MM.1S (cell line): Measurements from ENCODE around the gene ATAD3A.
A peak's percentile ranks its signal among the peaks of the same experiment; 100 is the strongest.
"Not testable (repeated sequence)": the region's sequence is repeated elsewhere in the genome, so short reads cannot be mapped to it uniquely, and the experiment has no call there.

Source experiments
- DNase-seq: peaks from one replicate; pipeline ENCODE4 v3.0.0-alpha.2; 2015
- H2AFZ ChIP-seq: fragments of 300-600 bp; sonication (generic); 2 replicates; pipeline ENCODE4 v1.6.0; 2016; ENCODE audit warnings: antibody characterized with exemption, low read length
- H3F3A ChIP-seq: fragments of 300-600 bp; sonication (generic); 2 replicates; pipeline ENCODE4 v1.6.1; 2016; ENCODE audit warnings: mild to moderate bottlenecking, antibody characterized with exemption, low read length, moderate library complexity, mixed read lengths; ENCODE audit not compliant: insufficient read depth
- H3K27ac ChIP-seq: fragments of 300-600 bp; sonication (generic); 2 replicates; pipeline ENCODE4 v1.5.1; 2016; ENCODE audit warnings: mild to moderate bottlenecking, low read length
- H3K27me3 ChIP-seq: fragments of 300-600 bp; sonication (generic); replicated peaks from 2 replicates; pipeline ENCODE4 v1.6.0; 2016; ENCODE audit warnings: low read length; ENCODE audit not compliant: insufficient read depth
- H3K36me3 ChIP-seq: fragments of 300-600 bp; sonication (generic); replicated peaks from 2 replicates; pipeline ENCODE4 v1.6.1; 2016; ENCODE audit warnings: mild to moderate bottlenecking, low read length, mixed read lengths; ENCODE audit not compliant: insufficient read depth
- H3K4me1 ChIP-seq: fragments of 300-600 bp; sonication (generic); 2 replicates; pipeline ENCODE4 v1.6.1; 2016; ENCODE audit warnings: low read length, mixed read lengths
- H3K4me2 ChIP-seq: fragments of 300-600 bp; sonication (generic); 2 replicates; pipeline ENCODE4 v1.6.0; 2016; ENCODE audit warnings: low read depth, low read length
- H3K4me3 ChIP-seq: fragments of 300-600 bp; sonication (generic); 2 replicates; pipeline ENCODE4 v1.5.1; 2016; ENCODE audit warnings: low read length, mixed read lengths
- H3K79me2 ChIP-seq: fragments of 300-600 bp; sonication (generic); 2 replicates; pipeline ENCODE4 v1.6.1; 2016; ENCODE audit warnings: mixed run types, low read length, mixed read lengths
- H3K9ac ChIP-seq: fragments of 300-600 bp; sonication (generic); 2 replicates; pipeline ENCODE4 v1.6.1; 2016; ENCODE audit warnings: low read length, mixed read lengths
- H3K9me2 ChIP-seq: fragments of 300-600 bp; sonication (generic); replicated peaks from 2 replicates; pipeline ENCODE4 v1.6.1; 2016; ENCODE audit warnings: mild to moderate bottlenecking, low read length, mixed read lengths; ENCODE audit not compliant: insufficient read depth
- H3K9me3 ChIP-seq: fragments of 300-600 bp; sonication (generic); replicated peaks from 2 replicates; pipeline ENCODE4 v1.6.1; 2016; ENCODE audit warnings: mild to moderate bottlenecking, low read length, mixed read lengths; ENCODE audit not compliant: insufficient read depth
- H4K20me1 ChIP-seq: fragments of 300-600 bp; sonication (generic); 2 replicates; pipeline ENCODE4 v1.6.1; 2016; ENCODE audit warnings: mild to moderate bottlenecking, low read length, moderate library complexity, mixed read lengths; ENCODE audit not compliant: insufficient read depth
- EZH2 ChIP-seq: fragments of 300-600 bp; sonication (generic); optimal IDR thresholded peaks from 2 replicates; pipeline ENCODE3; 2017; ENCODE audit warnings: low read depth, mild to moderate bottlenecking, antibody characterized with exemption, low read length, mixed read lengths
- EZH2phosphoT487 ChIP-seq: fragments of 300-600 bp; sonication (generic); IDR thresholded peaks from 2 replicates; pipeline ENCODE4 v1.6.1; 2018; ENCODE audit warnings: antibody characterized with exemption, low read length
- TF ChIP-seq, protein P1 (sequence below): fragments of 300-600 bp; sonication (generic); IDR thresholded peaks from 2 replicates; pipeline ENCODE4 v1.5.1; 2016; ENCODE audit warnings: antibody characterized with exemption, low read length, mixed read lengths

ATAD3A gene

DNA sequence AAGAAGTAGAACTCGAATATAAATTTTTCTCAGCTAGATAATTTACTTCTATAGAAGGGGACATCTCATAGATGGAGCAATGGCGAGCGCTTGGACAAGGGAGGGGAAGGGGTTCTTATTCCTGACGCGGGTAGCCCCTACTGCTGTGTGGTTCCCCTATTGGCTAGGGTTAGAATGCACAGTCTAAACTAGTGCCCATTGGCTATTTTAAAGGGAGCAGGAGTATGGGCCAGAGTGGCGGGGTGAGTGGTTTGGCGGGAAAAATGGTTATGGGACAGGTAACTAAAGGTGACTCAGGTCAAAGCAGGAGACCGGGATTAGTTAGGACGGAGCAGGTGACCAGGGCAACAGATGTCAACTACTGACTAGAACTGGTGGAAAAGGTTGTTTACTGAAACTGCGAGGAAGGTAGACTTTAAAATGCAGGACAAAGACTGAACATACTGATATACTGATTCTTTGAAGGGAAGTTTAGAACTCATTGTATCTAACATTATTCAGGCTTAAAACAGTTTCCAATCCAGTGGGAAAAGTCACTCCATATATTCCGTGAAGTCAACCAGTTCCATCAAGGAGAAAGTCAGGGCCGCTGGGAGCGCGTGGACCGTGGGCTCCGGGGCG lies 940 bp upstream of the ATAD3A start:
- Histone ChIP-seq H3K27ac (peak overlapping the region; percentile 90), H3K36me3 (no peaks in the 10 kb centered on the region), H3K9ac (peak overlapping the region; percentile 97), H3K4me2 (peak overlapping the region; percentile 83), H3K9me3 (no peaks in the 10 kb centered on the region), H3K79me2 (peaks cover 26% of the 10 kb centered on the region), H2AFZ (peak overlapping the region; percentile 57; the same call in 1 of the 2 replicates), H4K20me1 (no peaks in the 10 kb centered on the region), H3K4me1 (peaks cover under 1% of the 10 kb centered on the region; the same call in 1 of the 2 replicates), H3F3A (peaks cover 9% of the 10 kb centered on the region; the same call in 1 of the 2 replicates), H3K9me2 (no peaks in the 10 kb centered on the region), H3K27me3 (no peaks in the 10 kb centered on the region), H3K4me3 (peak overlapping the region; percentile 90)
- TF ChIP-seq, protein P1, sequence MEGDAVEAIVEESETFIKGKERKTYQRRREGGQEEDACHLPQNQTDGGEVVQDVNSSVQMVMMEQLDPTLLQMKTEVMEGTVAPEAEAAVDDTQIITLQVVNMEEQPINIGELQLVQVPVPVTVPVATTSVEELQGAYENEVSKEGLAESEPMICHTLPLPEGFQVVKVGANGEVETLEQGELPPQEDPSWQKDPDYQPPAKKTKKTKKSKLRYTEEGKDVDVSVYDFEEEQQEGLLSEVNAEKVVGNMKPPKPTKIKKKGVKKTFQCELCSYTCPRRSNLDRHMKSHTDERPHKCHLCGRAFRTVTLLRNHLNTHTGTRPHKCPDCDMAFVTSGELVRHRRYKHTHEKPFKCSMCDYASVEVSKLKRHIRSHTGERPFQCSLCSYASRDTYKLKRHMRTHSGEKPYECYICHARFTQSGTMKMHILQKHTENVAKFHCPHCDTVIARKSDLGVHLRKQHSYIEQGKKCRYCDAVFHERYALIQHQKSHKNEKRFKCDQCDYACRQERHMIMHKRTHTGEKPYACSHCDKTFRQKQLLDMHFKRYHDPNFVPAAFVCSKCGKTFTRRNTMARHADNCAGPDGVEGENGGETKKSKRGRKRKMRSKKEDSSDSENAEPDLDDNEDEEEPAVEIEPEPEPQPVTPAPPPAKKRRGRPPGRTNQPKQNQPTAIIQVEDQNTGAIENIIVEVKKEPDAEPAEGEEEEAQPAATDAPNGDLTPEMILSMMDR, result 0 out of 2 replicates have a peak, but pooled peaks have one; percentile 4
- TF ChIP-seq EZH2phosphoT487 (no peak), EZH2 (no peak)
- DNase-seq, result peak; percentile 65

DNA sequence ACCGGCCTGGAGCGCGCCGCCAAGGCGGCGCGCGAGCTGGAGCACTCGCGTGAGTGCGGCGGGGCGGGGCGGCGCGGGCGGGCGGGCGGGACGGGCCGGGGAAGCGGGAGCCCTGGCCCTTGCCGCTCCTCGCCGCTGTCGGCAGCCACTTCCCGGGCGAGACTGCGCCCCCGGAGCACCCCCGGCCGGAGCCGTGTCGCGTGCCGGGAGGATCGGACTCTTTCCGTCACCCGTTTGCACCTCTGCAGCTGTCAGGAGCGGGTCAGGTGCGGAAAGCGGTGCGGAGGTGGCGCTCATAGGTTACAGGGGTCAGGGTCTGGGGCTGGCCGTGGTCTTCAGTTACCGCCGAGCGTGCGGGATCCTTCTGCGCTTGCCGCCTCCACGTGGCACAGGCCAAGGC lies 463 bp downstream of the ATAD3A start:
- Histone ChIP-seq H3K79me2 (peaks cover 29% of the 10 kb centered on the region), H3K4me3 (peak overlapping the region; percentile 56; the same call in 1 of the 2 replicates), H3K9ac (peak overlapping the region; percentile 46; the same call in 1 of the 2 replicates)
- not testable (repeated sequence) for H2AFZ ChIP-seq, H3K27me3 ChIP-seq, H4K20me1 ChIP-seq, H3K27ac ChIP-seq, H3F3A ChIP-seq, H3K4me1 ChIP-seq, H3K36me3 ChIP-seq, H3K9me3 ChIP-seq, H3K4me2 ChIP-seq, DNase-seq, H3K9me2 ChIP-seq

DNA sequence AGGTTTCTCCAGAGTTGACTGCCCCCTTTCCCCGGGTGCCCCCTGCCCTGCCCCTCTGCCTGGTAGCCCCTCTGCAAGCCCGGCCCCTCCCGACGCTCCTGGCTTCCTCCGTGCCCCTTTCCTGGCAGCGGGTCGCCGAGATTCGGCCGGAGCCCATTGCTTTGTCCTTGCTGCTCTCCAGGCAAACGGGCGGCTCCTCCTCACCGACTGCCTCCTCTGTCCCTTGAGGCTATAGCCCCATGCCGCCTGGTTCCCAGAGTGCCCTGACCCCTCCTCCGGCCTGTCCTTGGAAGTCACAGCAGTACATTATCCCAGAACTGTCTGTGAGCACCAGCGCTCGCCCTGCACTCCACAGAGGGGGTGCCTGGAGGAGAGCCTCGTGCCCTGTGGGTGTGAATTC lies 1.7 kb downstream of the ATAD3A start:
- not testable (repeated sequence) for DNase-seq, H3K4me1 ChIP-seq, H3F3A ChIP-seq, H3K9me2 ChIP-seq, H2AFZ ChIP-seq, H3K9me3 ChIP-seq, H3K4me3 ChIP-seq, H3K36me3 ChIP-seq, H4K20me1 ChIP-seq, H3K9ac ChIP-seq, H3K27ac ChIP-seq, H3K27me3 ChIP-seq
- Histone ChIP-seq H3K4me2 (peak overlapping the region; percentile 29; the same call in 1 of the 2 replicates), H3K79me2 (peaks cover 29% of the 10 kb centered on the region)

DNA sequence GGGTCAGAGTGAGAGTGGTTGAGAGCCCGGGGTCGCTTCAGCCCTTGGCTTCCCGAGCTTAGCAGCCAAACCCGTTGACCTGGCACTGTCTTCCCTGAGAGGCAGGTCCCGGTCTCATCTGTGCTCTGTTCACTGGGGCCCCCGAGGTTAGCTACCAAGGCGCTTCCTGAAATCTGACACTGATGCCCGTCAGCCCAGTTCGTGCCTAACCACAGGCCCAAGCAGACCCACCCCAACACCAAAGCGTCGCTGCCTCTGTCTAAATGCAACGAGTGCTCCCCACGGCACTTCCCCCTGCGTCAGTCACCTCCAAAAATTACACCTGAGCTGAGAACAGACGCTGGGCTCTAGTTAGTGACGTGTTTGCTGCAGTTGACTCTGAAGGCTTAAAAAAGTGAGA lies 2.4 kb downstream of the ATAD3A start:
- H3K9me2 ChIP-seq, H3K27ac ChIP-seq, H3K27me3 ChIP-seq, H3K4me3 ChIP-seq, H2AFZ ChIP-seq, H3K4me2 ChIP-seq, H4K20me1 ChIP-seq, H3K4me1 ChIP-seq, H3K36me3 ChIP-seq, H3K9ac ChIP-seq, H3F3A ChIP-seq, H3K9me3 ChIP-seq, DNase-seq: not testable (repeated sequence)
- peaks cover 29% of the 10 kb centered on the region for H3K79me2 ChIP-seq

DNA sequence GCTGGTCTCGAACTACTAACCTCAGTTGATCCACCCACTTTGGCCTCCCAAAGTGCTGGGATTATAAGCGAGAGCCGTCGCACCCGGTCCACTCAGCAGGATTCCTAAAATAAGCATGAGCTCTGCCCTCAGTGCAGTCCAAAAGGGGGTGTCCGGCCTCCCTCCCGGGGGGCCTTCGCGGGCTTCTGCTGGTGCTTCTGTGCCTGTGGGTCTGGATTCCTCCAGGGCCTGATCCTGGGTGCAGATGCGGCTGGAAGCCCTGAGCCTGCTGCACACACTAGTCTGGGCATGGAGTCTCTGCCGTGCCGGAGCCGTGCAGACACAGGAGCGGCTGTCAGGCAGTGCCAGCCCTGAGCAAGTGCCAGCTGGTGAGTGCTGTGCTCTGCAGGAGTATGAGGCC lies 5.0 kb downstream of the ATAD3A start:
- H3K9me2 ChIP-seq, H3K4me3 ChIP-seq, H3K27ac ChIP-seq, H3K9ac ChIP-seq, DNase-seq, H3K4me2 ChIP-seq, H3F3A ChIP-seq, H2AFZ ChIP-seq, H3K27me3 ChIP-seq, H4K20me1 ChIP-seq, H3K36me3 ChIP-seq, H3K4me1 ChIP-seq, H3K9me3 ChIP-seq: not testable (repeated sequence)
- peaks cover 31% of the 10 kb centered on the region for H3K79me2 ChIP-seq
